Gastroesophageal sphincter (tissue), 4 donors: ENCODE measurements around the gene GRHPR. TPM values are rescaled to one million over a fixed set of nuclear protein-coding genes. Genes with fewer than 3 reads are reported as not detected.

Experiments used
- ATAC-seq: fragments of 150-250 bp; one replicate; pipeline ENCODE4 v1.9.1; 2016; ENCODE audit warnings: mild to moderate bottlenecking, moderate library complexity
- H3K27ac ChIP-seq, 4 donors: fragments of 200-600 bp; sonication (generic) in 3 of 4; 1 replicate in 3 of 4; 2 replicates in 1 of 4; pipeline ENCODE4 v1.5.1; 2016 to 2019
- H3K27me3 ChIP-seq: fragments of 200-600 bp; sonication (generic); one replicate; pipeline ENCODE4 v1.5.1; 2019
- H3K36me3 ChIP-seq, 2 donors: fragments of 200-600 bp; sonication (generic); one replicate each; pipeline ENCODE4 v1.5.1; 2019; ENCODE audit warnings: control low read depth in 1 of 2
- H3K4me1 ChIP-seq, 3 donors: fragments of 200-600 bp; sonication (generic); 1 replicate in 2 of 3; 2 replicates in 1 of 3; pipeline ENCODE4 v1.5.1; 2016 to 2019; ENCODE audit warnings: control low read depth in 2 of 3
- H3K4me3 ChIP-seq, 2 donors: fragments of 200-600 bp; sonication (generic); one replicate each; pipeline ENCODE4 v1.5.1; 2019; ENCODE audit warnings: mild to moderate bottlenecking in 1 of 2, moderate library complexity in 1 of 2
- H3K9me3 ChIP-seq, 3 donors: fragments of 200-600 bp; sonication (generic); one replicate each; pipeline ENCODE4 v1.5.1; 2017 to 2019; ENCODE audit warnings: control low read depth in 2 of 3
- CTCF ChIP-seq, 4 experiments: fragments of 200-600 bp in 2 of 4; fragments of 450-650 bp in 2 of 4; sonication (generic) in 1 of 4; IDR thresholded peaks; one replicate each; pipeline ENCODE4 v1.5.1; 2017 to 2019; ENCODE audit warnings: antibody characterized with exemption in 4 of 4, mild to moderate bottlenecking in 2 of 4, moderate library complexity in 2 of 4
- EP300 ChIP-seq: sonication (generic); formaldehyde crosslinking; IDR thresholded peaks from one replicate; pipeline ENCODE4 v1.6.1; 2017; ENCODE audit warnings: antibody characterized with exemption, mild to moderate bottlenecking
- POLR2A ChIP-seq, 2 donors: fragments of 450-650 bp; IDR thresholded peaks; one replicate each; pipeline ENCODE4 v1.6.1; 2017; ENCODE audit warnings: antibody characterized with exemption in 2 of 2, mild to moderate bottlenecking in 2 of 2, moderate library complexity in 1 of 2
- POLR2AphosphoS5 ChIP-seq: sonication (generic); formaldehyde crosslinking; IDR thresholded peaks from one replicate; pipeline ENCODE4 v1.6.1; 2017; ENCODE audit warnings: antibody characterized with exemption
- WGBS, 2 donors: methylation state at CpG; one replicate each; pipeline ENCODE4 v1.1.5; 2018; ENCODE audit warnings: low coverage in 1 of 2; 5-methylcytosine and 5-hydroxymethylcytosine counted together
- total RNA-seq, 4 donors: library from RNA; depleted of rRNA; stranded (reverse); fragments of >200 nt; gene quantifications; one replicate each; pipeline ENCODE4 v1.1.0, GENCODE V29; 2016

Gene GRHPR
- total RNA-seq, 4 donors from 2014 or later = 119 to 144 (median 134) TPM

- WGBS, 2 donors = 75 to 81% methylated on average over 3 to 10 of the region's 13 CpGs
- Histone ChIP-seq H3K36me3 (no peaks in the 10 kb centered on the region), H3K4me1 (no peaks in the 10 kb centered on the region), H3K27ac (no peak overlapping the region), H3K4me3 (no peak overlapping the region), H3K9me3 (no peaks in the 10 kb centered on the region), H3K27me3 (no peaks in the 10 kb centered on the region)
- no peak for TF ChIP-seq EP300
- TF ChIP-seq CTCF (IDR thresholded peaks at IDR 0.05) = no peak
- no peak for TF ChIP-seq POLR2A (IDR thresholded peaks at IDR 0.05)
- TF ChIP-seq POLR2AphosphoS5 = no peak
- no peak for ATAC-seq
Measured at GRCh38 chr9:37377688-37378612, 44.5 kb upstream of the GRHPR start.

GRCh38 chr9:37378613-37379004 lies 43.9 kb upstream of the GRHPR start:
- Histone ChIP-seq H3K9me3 (no peaks in the 10 kb centered on the region), H3K4me3 (no peak overlapping the region), H3K27ac (no peak overlapping the region), H3K27me3 (no peaks in the 10 kb centered on the region), H3K36me3 (no peaks in the 10 kb centered on the region), H3K4me1 (no peaks in the 10 kb centered on the region)
- no peak for TF ChIP-seq CTCF (IDR thresholded peaks at IDR 0.05)
- TF ChIP-seq POLR2AphosphoS5 = no peak
- no peak for TF ChIP-seq EP300
- no peak for TF ChIP-seq POLR2A (IDR thresholded peaks at IDR 0.05)
- 81 to 93% methylated on average over 5 to 6 of the region's 19 CpGs for WGBS, 2 donors
- ATAC-seq = no peak

- Histone ChIP-seq H3K9me3 (no peaks in the 10 kb centered on the region), H3K27ac (no peak overlapping the region), H3K4me3 (no peak overlapping the region), H3K4me1 (no peaks in the 10 kb centered on the region), H3K36me3 (no peaks in the 10 kb centered on the region), H3K27me3 (no peaks in the 10 kb centered on the region)
- no peak for TF ChIP-seq POLR2AphosphoS5
- TF ChIP-seq POLR2A (IDR thresholded peaks at IDR 0.05) = no peak
- no peak for TF ChIP-seq CTCF (IDR thresholded peaks at IDR 0.05)
- TF ChIP-seq EP300 = no peak
- ATAC-seq = no peak
- 40% methylated on average over 2 of the region's 2 CpGs; no CpG with 5 or more reads in 1 of the 2 donors for WGBS, 2 donors
Measured at GRCh38 chr9:37379835-37380234, 42.7 kb upstream of the GRHPR start.

DNA sequence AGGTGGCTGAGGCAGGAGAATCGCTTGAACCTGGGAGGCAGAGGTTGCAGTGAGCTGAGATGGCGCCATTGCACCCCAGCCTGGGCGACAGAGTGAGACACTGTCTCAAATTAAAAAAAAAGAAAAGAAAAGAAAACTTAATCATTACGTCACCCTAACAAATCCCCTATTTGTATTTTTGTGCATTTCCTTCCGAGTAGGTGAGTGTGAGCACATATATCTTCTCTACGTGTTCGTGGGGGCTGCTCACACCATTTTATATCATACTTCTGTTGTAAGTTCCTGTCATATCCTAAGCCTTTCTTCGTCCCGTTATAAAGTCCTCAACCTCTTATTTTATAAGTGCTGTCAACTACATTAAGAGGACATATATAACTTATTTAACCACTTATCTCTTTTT lies 41.9 kb upstream of the GRHPR start:
- Histone ChIP-seq H3K27me3 (no peaks in the 10 kb centered on the region), H3K4me1 (no peaks in the 10 kb centered on the region), H3K4me3 (no peak overlapping the region), H3K36me3 (no peaks in the 10 kb centered on the region), H3K27ac (no peak overlapping the region), H3K9me3 (no peaks in the 10 kb centered on the region)
- ATAC-seq = no peak
- 83 to 94% methylated on average over 9 of the region's 9 CpGs for WGBS, 2 donors
- TF ChIP-seq EP300 (no peak), POLR2A (IDR thresholded peaks at IDR 0.05) (no peak), CTCF (IDR thresholded peaks at IDR 0.05) (no peak), POLR2AphosphoS5 (no peak)
